Activated naive CD4-positive, alpha-beta T cell treated with anti-CD3 and anti-CD28 coated beads, Interleukin-2, amount 50 U/mL, for 16 hours (primary cell): ENCODE data around the gene CHAF1A.

Source experiments
- DNase-seq: peaks from one replicate; pipeline ENCODE4 v3.0.0-alpha.2; 2020

The CHAF1A gene

DNA sequence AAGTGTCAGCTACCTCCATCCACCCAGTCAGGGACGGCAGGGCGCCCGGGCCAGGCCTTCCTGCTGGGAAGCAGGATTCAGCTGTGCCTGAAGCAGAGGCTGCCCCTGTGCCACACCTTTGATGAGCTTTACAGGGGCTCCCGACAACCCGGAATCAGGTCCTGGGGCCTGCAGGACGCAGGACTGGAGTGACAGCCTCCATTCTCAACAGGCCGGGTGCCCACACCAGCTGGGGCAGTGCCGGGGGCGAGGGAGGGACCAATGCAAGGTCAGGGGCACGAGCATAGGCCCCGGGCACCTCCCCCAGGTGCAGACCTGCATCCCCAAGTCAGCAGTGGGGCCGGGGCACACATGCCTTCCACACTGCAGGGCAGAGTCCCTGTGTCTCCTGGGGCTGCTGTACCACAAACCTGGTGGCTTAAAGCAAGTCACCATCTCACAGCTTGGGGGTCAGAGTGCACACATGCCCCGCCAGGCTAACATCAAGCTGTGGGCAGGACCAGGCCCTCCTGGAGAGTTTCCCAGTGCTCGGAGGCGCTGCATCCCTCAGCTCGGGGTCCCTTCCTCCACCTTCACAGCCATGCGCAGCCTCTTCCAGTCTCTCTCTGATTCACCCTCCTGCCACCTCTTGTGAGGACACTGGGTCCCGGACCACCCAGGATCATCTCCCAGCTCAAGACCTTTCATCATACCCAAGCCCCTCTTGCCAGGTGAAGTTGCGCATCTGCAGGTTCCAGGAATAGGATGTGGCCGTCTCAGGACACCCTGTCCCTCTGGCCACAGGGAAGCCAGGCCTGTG lies 41.7 kb downstream of the CHAF1A start:
- no peak for DNase-seq

DNA sequence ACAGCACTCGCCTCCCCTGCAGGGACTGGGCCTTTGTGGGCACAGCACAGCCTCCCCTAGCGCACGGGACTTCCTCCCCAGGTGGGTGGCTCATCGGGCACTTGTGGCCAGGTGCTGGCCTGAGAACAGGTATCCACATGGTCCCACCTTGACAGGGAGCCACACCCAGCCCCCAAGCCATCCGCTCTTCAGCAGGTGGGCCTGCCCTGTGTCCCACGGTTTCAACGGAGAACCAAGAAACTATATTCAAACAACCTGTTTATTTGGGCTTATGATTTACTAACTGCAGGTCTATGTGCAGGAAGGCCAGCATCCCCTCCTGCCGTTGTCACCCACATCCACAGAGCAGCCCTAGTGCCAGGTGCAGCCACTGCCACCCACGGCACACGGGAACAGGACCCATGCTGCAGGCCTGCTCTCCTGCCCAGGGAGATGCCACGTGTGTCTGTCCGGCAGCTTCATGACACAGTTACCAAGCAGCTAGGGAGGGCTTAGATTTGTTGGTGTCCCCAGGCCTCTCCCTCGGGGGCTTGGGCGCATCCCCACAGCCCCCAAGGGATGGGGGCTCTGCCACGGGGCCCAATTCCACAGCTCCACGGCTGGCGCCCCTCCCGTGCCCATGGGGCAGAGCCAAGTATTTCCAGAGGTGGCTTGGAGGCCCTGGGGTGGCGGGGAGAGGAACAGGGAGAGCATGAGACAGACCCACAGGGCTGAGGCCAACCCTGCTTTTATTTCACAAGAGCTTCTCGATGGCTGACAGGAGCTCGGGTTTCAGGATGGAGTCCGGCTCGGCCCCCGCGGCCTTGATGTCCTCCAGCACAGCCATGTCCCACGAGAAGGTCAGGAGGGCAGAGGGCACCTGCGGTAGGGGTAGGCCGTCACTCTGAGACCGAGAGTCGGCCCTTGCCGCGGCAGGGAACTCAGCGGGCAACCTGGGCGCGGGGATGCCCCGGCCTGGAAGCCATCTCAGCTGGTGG lies 42.6 kb downstream of the CHAF1A start:
- DNase-seq: no peak

DNA sequence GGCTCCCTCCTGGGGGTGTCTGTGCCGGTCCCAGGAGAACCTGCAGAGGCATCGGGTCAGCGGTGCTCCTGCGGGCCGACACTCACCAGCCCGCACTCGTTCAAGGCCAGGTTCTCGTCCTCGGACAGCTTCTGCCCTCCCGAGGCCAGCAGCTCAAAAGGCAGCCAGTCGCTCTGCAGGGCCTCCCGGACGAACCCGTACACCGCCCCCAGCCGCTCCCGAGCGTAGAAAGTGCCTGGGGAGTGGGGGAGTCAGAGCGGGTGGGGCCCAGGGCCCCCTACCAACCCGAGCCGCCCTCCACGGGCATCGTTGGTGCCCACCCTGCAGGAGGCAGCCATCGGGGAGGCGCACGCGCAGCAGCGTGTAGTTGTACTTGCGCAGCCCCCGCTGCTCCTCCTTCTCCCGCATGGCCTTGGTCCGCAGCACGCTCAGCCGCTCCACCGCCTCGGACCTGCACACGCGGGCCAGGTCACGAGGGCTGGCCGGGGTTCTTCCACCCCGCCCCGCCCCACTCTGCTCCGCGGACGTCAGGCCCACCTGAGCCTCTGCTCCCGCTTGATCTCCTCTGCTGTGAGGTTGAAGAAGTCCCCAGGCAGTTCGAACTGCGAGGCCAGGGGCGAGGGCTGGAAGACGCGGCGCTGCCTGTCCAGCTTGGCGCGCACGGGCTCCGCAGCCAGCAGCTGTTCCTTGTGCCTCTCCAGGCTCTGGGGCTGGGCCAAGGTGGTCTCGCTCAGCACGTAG lies 43.7 kb downstream of the CHAF1A start:
- no peak for DNase-seq

- DNase-seq: no peak
Observed at GRCh38 chr19:4446704-4447200, 44.3 kb downstream of the CHAF1A start.

- no peak for DNase-seq
Observed at GRCh38 chr19:4447327-4448146, 45.1 kb downstream of the CHAF1A start.

GRCh38 chr19:4448147-4448985 lies 45.9 kb downstream of the CHAF1A start:
- DNase-seq: no peak

DNA sequence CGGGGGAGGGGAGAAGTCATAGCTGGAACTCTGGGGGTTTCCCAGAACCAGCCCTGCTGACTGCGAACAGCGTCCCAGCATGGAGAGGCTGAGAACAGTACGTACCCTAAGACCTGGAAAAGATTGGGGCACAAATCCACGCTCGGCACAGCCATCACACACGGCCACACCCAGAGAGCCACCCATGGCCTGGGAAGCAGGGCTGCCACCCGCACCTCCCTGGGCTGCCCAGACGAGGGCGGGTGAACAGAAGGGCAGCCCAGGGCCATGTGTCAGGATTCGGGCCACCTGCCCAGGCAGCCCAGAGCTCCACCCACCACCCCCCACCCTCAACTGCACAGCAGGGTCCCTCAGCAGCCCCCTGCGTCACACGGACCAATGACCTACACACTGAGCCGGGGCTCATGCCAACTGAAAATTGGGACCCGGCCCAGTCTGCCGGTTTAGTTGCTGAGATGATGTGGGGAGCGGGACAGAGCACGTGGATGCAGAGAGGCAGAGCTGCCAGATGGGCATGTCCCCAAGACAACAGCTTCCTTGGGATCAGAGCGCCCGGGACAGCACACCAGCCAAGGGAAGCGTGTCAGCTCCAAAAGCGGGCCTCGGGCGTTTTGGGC lies 46.7 kb downstream of the CHAF1A start:
- no peak for DNase-seq

DNA sequence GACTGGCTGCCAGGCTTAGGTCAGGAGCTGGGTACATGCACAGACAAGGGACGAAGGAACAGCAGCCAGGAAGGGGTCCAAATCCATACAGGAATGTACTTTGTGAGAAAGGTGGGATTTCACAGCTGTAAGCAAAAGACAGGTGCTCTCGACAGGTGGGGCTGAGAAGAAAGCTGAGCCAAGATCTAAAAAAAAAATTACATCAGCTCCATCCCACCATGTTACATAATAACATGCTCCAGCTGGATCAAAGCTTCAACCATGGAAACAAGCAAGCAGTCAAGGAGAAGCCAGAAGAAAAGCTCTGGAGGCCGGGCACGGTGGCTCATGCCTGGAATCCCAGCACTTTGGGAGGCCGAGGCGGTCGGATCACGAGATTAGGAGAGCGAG lies 47.2 kb downstream of the CHAF1A start:
- DNase-seq: no peak

DNA sequence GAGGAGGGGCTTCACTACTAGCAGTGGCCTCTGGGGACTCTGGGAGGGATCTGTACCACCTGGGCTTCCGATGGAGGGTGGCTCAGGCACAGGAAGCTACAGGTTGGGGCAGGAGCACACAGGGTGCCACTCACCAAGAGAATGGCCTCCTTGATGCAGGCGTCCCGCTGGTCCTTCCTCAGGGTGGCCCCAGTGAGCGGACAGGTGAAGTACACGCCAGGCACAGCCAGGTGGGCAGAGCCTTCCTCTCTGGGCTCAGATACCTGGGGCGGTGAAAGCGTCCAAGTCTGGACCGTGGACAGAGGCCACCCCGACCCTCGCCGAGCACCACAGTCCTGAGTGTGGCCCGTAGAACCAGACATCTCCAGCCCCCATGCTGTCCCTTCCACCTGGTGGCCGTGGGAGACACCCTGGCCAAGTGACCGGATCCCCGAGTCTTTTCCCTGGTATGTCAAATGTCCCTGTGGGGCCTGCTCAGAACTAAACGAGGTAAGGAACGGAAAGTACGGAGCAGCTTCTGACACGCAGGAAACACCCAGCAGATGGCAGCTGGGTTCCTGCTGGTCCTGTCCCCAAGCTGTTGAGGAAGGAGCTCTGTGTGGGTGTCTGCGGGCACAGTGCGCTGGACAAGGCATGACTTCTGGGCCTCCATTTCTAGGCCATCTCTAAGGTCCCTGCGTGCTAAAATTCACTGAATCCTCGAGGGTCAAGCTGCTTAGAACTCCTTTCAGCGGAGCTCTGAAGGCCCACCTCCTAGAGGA lies 50.0 kb downstream of the CHAF1A start:
- no peak for DNase-seq

DNA sequence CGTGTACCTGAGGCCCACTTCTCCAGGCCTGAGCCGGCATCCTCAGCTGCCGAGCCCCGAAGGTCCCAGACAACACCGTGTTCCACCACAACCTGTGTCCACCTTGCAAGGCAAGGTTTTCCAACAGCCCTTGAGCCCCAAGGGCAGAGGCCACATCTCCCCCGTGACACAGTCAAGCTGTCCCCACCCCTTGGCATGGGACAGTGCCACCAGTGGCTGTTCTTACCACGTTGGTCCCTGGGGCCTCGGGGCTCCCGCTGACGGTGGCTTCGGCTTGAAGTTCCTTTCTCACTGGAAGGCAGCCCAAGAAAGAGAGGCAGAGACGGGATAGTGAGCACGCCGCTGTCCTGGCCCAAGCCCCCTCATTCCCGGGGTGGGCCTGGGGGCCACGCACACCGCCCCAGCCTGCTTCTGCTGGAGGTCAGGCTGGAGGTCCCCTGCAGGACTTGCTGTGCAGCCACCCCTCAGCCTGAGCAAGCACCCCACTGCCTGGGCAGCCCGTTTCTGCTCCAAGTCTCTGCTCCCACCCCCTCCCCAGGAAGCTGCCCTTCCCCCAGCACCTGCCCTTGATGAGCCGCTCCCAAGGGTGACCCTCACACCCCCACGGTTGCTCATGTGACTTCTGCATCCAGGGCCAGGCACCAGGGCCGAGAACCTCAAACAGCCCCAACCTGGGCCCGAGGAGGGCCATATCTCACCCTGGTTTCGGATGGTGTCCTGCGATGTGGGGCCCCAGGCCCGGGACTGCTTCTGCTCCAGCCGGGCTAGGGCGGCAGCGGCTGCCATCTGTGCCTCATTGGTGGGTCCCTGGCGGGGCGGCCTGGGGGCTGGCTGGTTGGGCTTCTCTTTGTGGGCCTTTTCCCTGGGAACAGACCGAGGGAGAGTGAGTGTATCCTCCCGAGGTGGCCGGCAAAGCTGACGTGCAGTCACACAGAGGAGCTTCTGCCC lies 51.1 kb downstream of the CHAF1A start:
- no peak for DNase-seq

DNA sequence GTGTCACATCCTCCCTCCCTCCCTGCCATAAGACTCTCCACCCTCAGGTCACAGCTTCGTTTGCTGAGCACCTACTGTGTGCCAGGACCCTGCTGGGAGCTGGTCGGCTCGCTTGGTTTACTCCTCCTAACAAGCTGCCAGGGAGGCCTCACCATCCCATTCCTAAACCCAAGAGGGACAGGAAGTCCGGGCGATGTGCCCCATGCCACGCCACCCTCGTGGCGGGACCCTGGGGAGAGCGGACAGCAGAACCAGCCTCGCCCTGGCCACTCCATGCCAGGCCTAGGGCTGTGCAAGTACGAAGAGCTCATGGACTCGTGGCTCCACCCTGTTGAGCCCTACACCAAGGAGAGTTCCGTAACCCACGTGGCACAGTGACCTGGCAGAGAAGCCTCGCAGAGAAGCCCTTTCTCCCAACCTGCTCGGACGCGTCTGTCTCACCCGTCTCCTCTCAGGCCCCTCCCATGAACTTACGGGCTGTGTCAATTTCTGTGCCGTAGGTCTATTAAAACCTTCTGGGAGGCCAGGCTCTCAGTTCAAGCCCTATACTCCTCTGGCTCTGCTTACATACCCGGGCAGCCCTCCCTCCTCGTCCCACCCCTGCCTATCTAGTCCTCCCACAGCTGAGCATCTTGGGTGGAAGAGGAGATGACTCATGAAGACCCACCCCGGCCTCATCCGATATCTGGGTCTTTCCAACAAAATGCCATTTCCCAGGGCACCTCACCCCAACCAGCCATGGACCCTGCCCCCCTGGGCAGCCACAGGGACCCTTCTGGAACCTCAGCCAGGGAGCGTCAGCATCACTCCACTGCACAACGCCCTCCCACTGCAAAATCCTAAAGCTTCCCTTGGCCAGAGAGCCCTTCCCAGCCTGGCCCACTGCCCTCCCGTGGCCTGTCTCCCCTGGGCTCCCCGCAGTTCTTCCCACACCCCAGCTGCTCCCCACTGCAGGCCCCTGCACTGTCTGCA lies 52.6 kb downstream of the CHAF1A start:
- DNase-seq: no peak

DNA sequence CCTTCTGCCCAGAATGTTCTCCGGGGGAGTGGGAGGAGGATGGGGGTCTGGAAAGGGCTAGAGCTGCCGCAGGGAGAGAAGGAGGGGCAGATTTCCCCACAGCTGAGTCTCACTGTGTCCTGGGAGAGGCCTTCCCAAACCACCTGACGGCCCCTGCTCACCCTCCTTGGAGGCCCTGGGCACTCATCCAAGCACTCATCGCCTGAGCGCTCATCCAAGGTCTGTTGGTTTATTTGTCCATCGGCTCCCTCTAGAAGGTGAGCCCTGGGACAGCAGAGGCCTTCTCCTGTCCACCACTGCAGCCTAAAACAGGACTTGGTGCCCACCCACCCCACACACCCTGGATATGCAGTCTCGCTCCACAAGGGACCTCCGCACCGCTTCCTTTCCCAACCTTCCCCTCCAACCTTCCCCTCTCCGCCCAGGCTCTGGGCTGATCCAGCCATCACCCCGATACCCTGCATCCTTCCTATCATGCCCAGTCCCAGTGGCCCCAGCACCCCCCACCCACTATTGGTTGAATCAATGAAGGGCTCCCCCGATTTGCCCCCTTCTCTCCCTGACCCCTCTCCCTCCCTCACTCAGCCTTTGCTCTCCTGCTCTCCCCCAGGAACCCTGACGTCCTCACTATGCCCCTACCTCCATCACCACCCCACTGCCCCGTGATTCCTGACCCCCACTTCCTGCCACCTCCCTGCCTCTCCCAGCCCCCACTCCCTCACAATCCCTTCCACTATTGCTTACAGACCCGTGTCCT lies 53.5 kb downstream of the CHAF1A start:
- no peak for DNase-seq

GRCh38 chr19:4456476-4456842 lies 54.0 kb downstream of the CHAF1A start:
- DNase-seq: no peak

GRCh38 chr19:4456843-4457653 lies 54.6 kb downstream of the CHAF1A start:
- DNase-seq: peak; percentile 49

DNA sequence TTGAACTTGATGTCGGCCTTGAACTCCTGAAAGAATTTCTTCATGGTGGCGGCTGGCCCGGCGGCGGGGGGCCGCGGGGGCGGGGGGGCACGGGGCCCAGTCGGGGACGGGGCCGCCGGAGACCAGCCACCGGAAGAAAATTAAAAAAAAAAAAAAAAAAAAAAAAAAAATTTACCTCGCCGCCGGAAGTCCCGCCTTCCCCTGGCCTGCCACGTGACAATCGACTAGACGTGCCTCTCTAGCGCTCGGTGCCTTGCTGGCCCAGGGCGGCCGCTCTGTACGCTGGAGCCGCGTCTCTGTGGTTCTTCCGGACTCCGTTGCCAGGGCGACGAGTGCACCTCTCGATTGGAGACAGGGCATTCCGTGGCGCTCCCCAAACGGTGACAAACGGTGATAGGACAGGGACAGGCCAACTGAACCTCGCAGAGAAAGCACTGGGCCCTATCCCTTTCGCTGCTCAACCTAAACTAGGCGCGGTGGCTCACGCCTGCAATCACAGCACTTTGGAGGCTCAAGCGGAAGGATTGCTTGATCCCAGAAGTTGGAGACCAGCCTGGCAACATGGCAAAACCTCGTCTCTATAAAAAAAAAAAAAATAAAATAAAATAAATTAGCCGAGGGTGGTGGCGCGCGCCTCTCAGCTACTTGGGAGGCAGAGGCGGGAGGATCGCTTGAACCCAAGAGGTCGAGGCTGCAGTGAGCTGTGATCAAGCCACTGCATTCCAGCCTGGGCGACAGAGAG lies 55.4 kb downstream of the CHAF1A start, which contains the start of gene UBXN6:
Gene UBXN6 (minus strand): TSS at position 141 of the 742 bp plus-strand sequence. CDS start 97 bp downstream, at position 44.
- DNase-seq: peak; percentile 97
